Peyer's patch (tissue), 4 donors: ENCODE results near the gene KCNQ1.

Experiments
- POLR2A ChIP-seq, 2 donors: fragments of 450-650 bp; IDR thresholded peaks; one replicate each; pipeline ENCODE4 v1.5.1; 2017; ENCODE audit warnings: antibody characterized with exemption in 2 of 2, mild to moderate bottlenecking in 2 of 2, moderate library complexity in 2 of 2
- TF ChIP-seq, protein P1 (sequence below), 6 experiments: fragments of 450-650 bp in 4 of 6; fragments of 200-600 bp in 2 of 6; sonication (generic) in 1 of 6; IDR thresholded peaks; one replicate each; pipeline ENCODE4 v1.5.1; 2017 to 2019; ENCODE audit warnings: antibody characterized with exemption in 6 of 6, mild to moderate bottlenecking in 3 of 6, moderate library complexity in 1 of 6

DNA sequence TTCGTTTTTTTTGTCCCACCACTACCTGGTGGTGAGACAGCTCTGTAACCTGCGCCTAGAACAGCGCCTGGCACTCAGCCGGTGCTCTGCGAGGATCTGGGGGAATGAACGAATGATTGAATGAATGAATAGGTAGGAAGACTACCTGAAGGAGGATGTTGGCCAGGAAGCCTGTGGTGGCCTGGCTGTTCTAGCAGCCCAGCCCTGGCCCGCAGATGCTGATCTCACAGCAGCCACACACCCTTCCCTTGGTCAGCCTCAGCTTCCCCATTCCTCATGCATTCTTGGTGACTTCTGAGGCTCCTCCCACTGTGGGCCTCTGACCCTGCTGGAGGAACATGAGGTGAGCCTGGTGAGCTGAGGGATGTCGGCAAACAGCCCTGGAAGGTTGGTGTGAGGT is 4.2 kb upstream of the KCNQ1 start:
- TF ChIP-seq, protein P1, sequence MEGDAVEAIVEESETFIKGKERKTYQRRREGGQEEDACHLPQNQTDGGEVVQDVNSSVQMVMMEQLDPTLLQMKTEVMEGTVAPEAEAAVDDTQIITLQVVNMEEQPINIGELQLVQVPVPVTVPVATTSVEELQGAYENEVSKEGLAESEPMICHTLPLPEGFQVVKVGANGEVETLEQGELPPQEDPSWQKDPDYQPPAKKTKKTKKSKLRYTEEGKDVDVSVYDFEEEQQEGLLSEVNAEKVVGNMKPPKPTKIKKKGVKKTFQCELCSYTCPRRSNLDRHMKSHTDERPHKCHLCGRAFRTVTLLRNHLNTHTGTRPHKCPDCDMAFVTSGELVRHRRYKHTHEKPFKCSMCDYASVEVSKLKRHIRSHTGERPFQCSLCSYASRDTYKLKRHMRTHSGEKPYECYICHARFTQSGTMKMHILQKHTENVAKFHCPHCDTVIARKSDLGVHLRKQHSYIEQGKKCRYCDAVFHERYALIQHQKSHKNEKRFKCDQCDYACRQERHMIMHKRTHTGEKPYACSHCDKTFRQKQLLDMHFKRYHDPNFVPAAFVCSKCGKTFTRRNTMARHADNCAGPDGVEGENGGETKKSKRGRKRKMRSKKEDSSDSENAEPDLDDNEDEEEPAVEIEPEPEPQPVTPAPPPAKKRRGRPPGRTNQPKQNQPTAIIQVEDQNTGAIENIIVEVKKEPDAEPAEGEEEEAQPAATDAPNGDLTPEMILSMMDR (IDR thresholded peaks at IDR 0.05): no peak
- no peak for TF ChIP-seq POLR2A (IDR thresholded peaks at IDR 0.05)
